ENCODE results near the gene GPT2. TPM values are rescaled to one million over a fixed set of nuclear protein-coding genes. Genes with fewer than 3 reads are reported as not detected.

The GPT2 gene
- total RNA-seq, 3 donors from 2014 or later (not counting 1 experiment from before 2014, with no cell fraction given) = 0.64 to 1.3 (median 1.2) TPM

GRCh38 chr16:46844771-46845170, 39.4 kb upstream of the GPT2 start:
- intact Hi-C loops (cut with micrococcal nuclease) = no loop called here
- Mint-ChIP-seq H3K9me3 (no peaks in the 10 kb centered on the region), H3K36me3 (no peaks in the 10 kb centered on the region), H3K27ac (no peak overlapping the region), H3K4me1 (no peaks in the 10 kb centered on the region), H3K4me3 (no peak overlapping the region), H3K27me3 (ENCODE audit: low read depth in 2 of 2) (peaks cover 3 to 7% of the 10 kb centered on the region in 2 donors)
- 96% methylated on average over 10 of the region's 10 CpGs for WGBS (ENCODE audit: insufficient coverage)
- no peak for DNase-seq
- Histone ChIP-seq H3K36me3 (ENCODE audit: control insufficient read depth, insufficient read depth, low read length) (no peaks in the 10 kb centered on the region), H3K9me3 (ENCODE audit: control insufficient read depth, insufficient read depth, low read length) (peaks cover 5% of the 10 kb centered on the region), H3K27ac (ENCODE audit: low read length) (no peak overlapping the region), H3K4me3 (ENCODE audit: low read length) (no peak overlapping the region), H3K4me1 (ENCODE audit: control insufficient read depth, insufficient read depth, low read length) (no peaks in the 10 kb centered on the region), H3K27me3 (ENCODE audit: control insufficient read depth, insufficient read depth, low read length) (no peaks in the 10 kb centered on the region)
- ATAC-seq = no peak
- TF ChIP-seq, protein P1, sequence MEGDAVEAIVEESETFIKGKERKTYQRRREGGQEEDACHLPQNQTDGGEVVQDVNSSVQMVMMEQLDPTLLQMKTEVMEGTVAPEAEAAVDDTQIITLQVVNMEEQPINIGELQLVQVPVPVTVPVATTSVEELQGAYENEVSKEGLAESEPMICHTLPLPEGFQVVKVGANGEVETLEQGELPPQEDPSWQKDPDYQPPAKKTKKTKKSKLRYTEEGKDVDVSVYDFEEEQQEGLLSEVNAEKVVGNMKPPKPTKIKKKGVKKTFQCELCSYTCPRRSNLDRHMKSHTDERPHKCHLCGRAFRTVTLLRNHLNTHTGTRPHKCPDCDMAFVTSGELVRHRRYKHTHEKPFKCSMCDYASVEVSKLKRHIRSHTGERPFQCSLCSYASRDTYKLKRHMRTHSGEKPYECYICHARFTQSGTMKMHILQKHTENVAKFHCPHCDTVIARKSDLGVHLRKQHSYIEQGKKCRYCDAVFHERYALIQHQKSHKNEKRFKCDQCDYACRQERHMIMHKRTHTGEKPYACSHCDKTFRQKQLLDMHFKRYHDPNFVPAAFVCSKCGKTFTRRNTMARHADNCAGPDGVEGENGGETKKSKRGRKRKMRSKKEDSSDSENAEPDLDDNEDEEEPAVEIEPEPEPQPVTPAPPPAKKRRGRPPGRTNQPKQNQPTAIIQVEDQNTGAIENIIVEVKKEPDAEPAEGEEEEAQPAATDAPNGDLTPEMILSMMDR (IDR thresholded peaks at IDR 0.05) = no peak

DNA sequence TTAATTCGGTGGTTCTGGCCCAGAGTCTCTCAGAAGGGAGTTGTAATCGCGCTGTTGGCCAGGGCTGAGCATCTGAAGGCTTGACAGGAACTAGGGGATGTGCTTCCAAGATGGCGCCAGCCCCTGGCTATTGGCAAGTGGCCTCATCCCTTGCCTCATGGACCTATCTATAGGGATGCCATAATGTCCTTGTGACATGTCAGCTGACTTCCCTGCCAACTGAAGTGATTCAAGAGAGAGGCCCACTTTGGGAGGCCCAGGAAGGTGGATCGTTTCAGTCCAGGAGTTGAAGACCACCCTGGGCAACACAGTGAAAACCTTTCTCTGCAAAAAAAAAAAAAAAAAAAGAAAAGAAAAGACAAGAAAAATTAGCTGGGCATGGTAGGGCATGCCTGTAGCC, 38.2 kb upstream of the GPT2 start:
- no peak for ATAC-seq
- intact Hi-C loops (cut with micrococcal nuclease) = no loop called here
- H3K9me3 ChIP-seq (ENCODE audit: control insufficient read depth, insufficient read depth, low read length) = peaks cover 5% of the 10 kb centered on the region
- no peak for DNase-seq
- no peak overlapping the region for H3K27ac ChIP-seq (ENCODE audit: low read length)
- no peaks in the 10 kb centered on the region for H3K4me1 ChIP-seq (ENCODE audit: control insufficient read depth, insufficient read depth, low read length)
- no peak overlapping the region for H3K4me3 ChIP-seq (ENCODE audit: low read length)
- H3K4me3 Mint-ChIP-seq = no peak overlapping the region
- H3K27me3 ChIP-seq (ENCODE audit: control insufficient read depth, insufficient read depth, low read length) = no peaks in the 10 kb centered on the region
- peaks cover 3 to 7% of the 10 kb centered on the region in 2 donors for H3K27me3 Mint-ChIP-seq (ENCODE audit: low read depth in 2 of 2)
- H3K36me3 Mint-ChIP-seq = no peaks in the 10 kb centered on the region
- H3K9me3 Mint-ChIP-seq = no peaks in the 10 kb centered on the region
- H3K4me1 Mint-ChIP-seq = no peaks in the 10 kb centered on the region
- 96% methylated on average over 5 of the region's 5 CpGs for WGBS (ENCODE audit: insufficient coverage)
- TF ChIP-seq, protein P1 (IDR thresholded peaks at IDR 0.05) = no peak
- H3K27ac Mint-ChIP-seq = no peak overlapping the region
- no peaks in the 10 kb centered on the region for H3K36me3 ChIP-seq (ENCODE audit: control insufficient read depth, insufficient read depth, low read length)

GRCh38 chr16:46848768-46849764, 35.1 kb upstream of the GPT2 start:
- Histone ChIP-seq H3K4me3 (ENCODE audit: low read length) (no peak overlapping the region), H3K4me1 (ENCODE audit: control insufficient read depth, insufficient read depth, low read length) (no peaks in the 10 kb centered on the region), H3K9me3 (ENCODE audit: control insufficient read depth, insufficient read depth, low read length) (no peaks in the 10 kb centered on the region), H3K27me3 (ENCODE audit: control insufficient read depth, insufficient read depth, low read length) (no peaks in the 10 kb centered on the region), H3K27ac (ENCODE audit: low read length) (no peak overlapping the region), H3K36me3 (ENCODE audit: control insufficient read depth, insufficient read depth, low read length) (no peaks in the 10 kb centered on the region)
- intact Hi-C loops (cut with micrococcal nuclease) = no loop called here
- TF ChIP-seq, protein P1 (IDR thresholded peaks at IDR 0.05) = no peak
- Mint-ChIP-seq H3K4me3 (no peak overlapping the region), H3K27ac (no peak overlapping the region), H3K9me3 (no peaks in the 10 kb centered on the region), H3K4me1 (no peaks in the 10 kb centered on the region), H3K36me3 (no peaks in the 10 kb centered on the region), H3K27me3 (ENCODE audit: low read depth in 2 of 2) (peaks cover 3 to 7% of the 10 kb centered on the region in 2 donors)
- 83% methylated on average over 3 of the region's 5 CpGs for WGBS (ENCODE audit: insufficient coverage)
- DNase-seq = no peak
- ATAC-seq = no peak

Measured in natural killer cell (primary cell).